Keratinocyte (primary cell): Measurements from ENCODE around the gene CCBE1.

Experiments used
- CTCF ChIP-seq, 3 experiments: IDR thresholded peaks in 1 of 3; conservative IDR thresholded peaks in 1 of 3; optimal IDR thresholded peaks in 1 of 3; 2 replicates in 2 of 3; 3 replicates in 1 of 3; pipeline versions ENCODE3 to v1.5.1; 2011; ENCODE audit warnings: low read length in 3 of 3, mild to moderate bottlenecking in 3 of 3, moderate library complexity in 2 of 3, control low read depth in 1 of 3, inconsistent platforms in 1 of 3; ENCODE audit not compliant: insufficient read depth in 2 of 3; ENCODE audit errors: extremely low read depth in 1 of 3
- EZH2 ChIP-seq: IDR thresholded peaks from one replicate; pipeline ENCODE4 v1.6.1; 2012; ENCODE audit warnings: inconsistent platforms, mild to moderate bottlenecking, low read length, moderate library complexity

GRCh38 chr18:59686260-59686659 is 11.0 kb downstream of the CCBE1 start:
- TF ChIP-seq CTCF (optimal IDR thresholded peaks at IDR 0.05 in 1 of 3, IDR thresholded peaks at IDR 0.05 in 1 of 3, conservative IDR thresholded peaks at IDR 0.05 in 1 of 3; ENCODE audit: extremely low read depth in 1 of 3, insufficient read depth in 2 of 3, low read length in 3 of 3): no peak
- TF ChIP-seq EZH2: no peak
